Uterus (tissue), 4 donors: ENCODE measurements around the gene PHIP. TPM values are rescaled to one million over a fixed set of nuclear protein-coding genes. Genes with fewer than 3 reads are reported as not detected.

Experiments used
- DNase-seq, 2 donors: peaks; one replicate each; pipeline ENCODE4 v3.0.0-alpha.2; 2019 to 2020
- H3K27ac ChIP-seq, 2 donors: fragments of 200-600 bp; sonication (generic); 1 replicate in 1 of 2; 2 replicates in 1 of 2; pipeline ENCODE4 v1.5.1; 2016 to 2018
- H3K27me3 ChIP-seq, 2 donors: fragments of 200-600 bp; sonication (generic); one replicate each; pipeline ENCODE4 v1.5.1; 2018 to 2019; ENCODE audit warnings: control low read depth in 1 of 2
- H3K36me3 ChIP-seq, 2 donors: fragments of 200-600 bp; sonication (generic); one replicate each; pipeline ENCODE4 v1.5.1; 2019; ENCODE audit warnings: control low read depth in 1 of 2
- H3K4me1 ChIP-seq, 2 donors: fragments of 200-600 bp; sonication (generic); one replicate each; pipeline ENCODE4 v1.5.1; 2018 to 2019; ENCODE audit warnings: control low read depth in 1 of 2
- H3K4me3 ChIP-seq, 2 donors: fragments of 200-600 bp; sonication (generic); 1 replicate in 1 of 2; 2 replicates in 1 of 2; pipeline ENCODE4 v1.5.1; 2018 to 2019; ENCODE audit warnings: mild to moderate bottlenecking in 1 of 2
- H3K9me3 ChIP-seq, 2 donors: fragments of 200-600 bp; sonication (generic); one replicate each; pipeline ENCODE4 v1.5.1; 2019; ENCODE audit warnings: control low read depth in 1 of 2
- POLR2A ChIP-seq, 2 donors: fragments of 450-650 bp; IDR thresholded peaks; one replicate each; pipeline ENCODE4 v1.6.1; 2016; ENCODE audit warnings: antibody characterized with exemption in 2 of 2, mild to moderate bottlenecking in 1 of 2, moderate library complexity in 1 of 2
- intact Hi-C: fragments of 100-400 bp; cut with DNase I; formaldehyde crosslinking; loops from one replicate; pipeline ENCODE4 v1.15.1; 2023; ENCODE audit warnings: low total_unique reads
- total RNA-seq, 4 donors: library from RNA; depleted of rRNA in 3 of 4; stranded (reverse); fragments of >200 nt in 3 of 4; gene quantifications; one replicate each; pipeline versions ENCODE4 v1.1.0 to v1.2.4, GENCODE V29; 2014 to 2023
- TF ChIP-seq, protein P1 (sequence below), 4 experiments: fragments of 200-600 bp in 2 of 4; fragments of 450-650 bp in 2 of 4; sonication (generic) in 2 of 4; IDR thresholded peaks; one replicate each; pipeline ENCODE4 v1.5.1; 2016 to 2019; ENCODE audit warnings: antibody characterized with exemption in 4 of 4, mild to moderate bottlenecking in 2 of 4, moderate library complexity in 1 of 4
- donor health status: DM: yes; HTN: yes; CAD: no.

Gene PHIP
- total RNA-seq, 4 donors from 2014 or later, result 40.6 to 85.3 (median 53.9) TPM

DNA sequence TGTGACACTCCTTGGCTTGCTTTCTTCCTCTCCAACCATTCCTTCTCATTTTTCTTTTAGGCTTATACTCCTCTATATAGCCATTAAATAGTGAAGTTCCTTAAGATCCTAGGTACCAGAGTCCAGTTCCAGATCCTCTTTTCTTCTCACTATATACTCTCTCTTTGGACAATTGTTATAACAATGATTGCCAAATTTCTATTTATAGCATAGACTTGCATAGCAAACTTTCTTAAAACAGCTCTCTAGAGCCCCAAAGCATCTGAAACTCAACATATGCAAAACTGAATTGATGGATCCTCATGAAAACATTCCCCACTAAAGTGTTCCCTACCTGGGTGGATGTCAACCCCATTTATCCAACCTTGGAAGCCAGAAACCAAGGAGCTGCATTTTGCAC lies 13.4 kb downstream of the PHIP start:
- intact Hi-C loops, result no loop called here
- no peaks in the 10 kb centered on the region for H3K27me3 ChIP-seq
- H3K4me3 ChIP-seq, result no peak overlapping the region
- peaks cover 0 to 4% of the 10 kb centered on the region in 2 donors for H3K4me1 ChIP-seq
- no peak overlapping the region for H3K27ac ChIP-seq
- no peak for DNase-seq
- no peaks in the 10 kb centered on the region for H3K36me3 ChIP-seq
- TF ChIP-seq, protein P1, sequence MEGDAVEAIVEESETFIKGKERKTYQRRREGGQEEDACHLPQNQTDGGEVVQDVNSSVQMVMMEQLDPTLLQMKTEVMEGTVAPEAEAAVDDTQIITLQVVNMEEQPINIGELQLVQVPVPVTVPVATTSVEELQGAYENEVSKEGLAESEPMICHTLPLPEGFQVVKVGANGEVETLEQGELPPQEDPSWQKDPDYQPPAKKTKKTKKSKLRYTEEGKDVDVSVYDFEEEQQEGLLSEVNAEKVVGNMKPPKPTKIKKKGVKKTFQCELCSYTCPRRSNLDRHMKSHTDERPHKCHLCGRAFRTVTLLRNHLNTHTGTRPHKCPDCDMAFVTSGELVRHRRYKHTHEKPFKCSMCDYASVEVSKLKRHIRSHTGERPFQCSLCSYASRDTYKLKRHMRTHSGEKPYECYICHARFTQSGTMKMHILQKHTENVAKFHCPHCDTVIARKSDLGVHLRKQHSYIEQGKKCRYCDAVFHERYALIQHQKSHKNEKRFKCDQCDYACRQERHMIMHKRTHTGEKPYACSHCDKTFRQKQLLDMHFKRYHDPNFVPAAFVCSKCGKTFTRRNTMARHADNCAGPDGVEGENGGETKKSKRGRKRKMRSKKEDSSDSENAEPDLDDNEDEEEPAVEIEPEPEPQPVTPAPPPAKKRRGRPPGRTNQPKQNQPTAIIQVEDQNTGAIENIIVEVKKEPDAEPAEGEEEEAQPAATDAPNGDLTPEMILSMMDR (IDR thresholded peaks at IDR 0.05), result no peak
- no peak for TF ChIP-seq POLR2A (IDR thresholded peaks at IDR 0.05)
- no peaks in the 10 kb centered on the region for H3K9me3 ChIP-seq

DNA sequence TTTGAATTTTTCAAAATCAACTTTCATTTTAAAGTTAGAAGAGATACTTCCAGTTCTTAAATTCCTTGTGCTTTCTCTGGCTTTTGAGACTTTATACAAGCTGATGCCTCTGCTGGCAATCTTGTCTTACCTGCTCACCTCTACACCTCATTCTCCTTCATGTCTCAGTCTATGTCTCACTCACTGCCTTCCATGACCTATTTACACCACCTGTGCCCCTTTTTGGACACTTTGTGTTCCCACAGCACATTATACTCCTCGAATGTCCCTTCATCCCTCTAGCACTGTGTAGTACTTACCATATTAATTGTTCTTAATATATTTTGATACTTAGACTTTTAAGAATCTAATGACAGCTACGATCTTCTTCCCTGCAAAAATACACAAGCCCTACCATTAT lies 15.3 kb downstream of the PHIP start:
- Histone ChIP-seq H3K4me3 (no peak overlapping the region), H3K4me1 (no peaks in the 10 kb centered on the region), H3K27me3 (no peaks in the 10 kb centered on the region), H3K27ac (no peak overlapping the region), H3K9me3 (no peaks in the 10 kb centered on the region), H3K36me3 (no peaks in the 10 kb centered on the region)
- intact Hi-C loops, result no loop called here
- no peak for DNase-seq
- TF ChIP-seq, protein P1 (IDR thresholded peaks at IDR 0.05), result no peak
- no peak for TF ChIP-seq POLR2A (IDR thresholded peaks at IDR 0.05)

DNA sequence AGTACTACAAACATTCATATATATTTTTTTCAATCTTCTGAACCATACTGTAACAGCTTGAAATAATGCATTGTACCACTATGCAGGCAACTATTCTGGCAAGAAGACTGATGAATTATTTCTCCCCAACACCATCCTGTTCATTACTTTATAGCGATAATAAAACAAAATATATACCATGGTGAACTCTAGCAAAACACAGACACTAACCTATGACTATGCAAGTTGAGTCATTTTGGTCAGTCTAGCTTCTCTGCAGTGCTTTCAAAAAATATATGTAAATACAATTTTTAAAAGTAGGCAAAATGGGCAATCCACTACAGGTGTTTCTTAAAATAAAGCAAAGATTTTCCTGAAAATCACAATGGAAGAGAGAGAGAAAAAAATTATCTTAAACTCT lies 20.3 kb downstream of the PHIP start:
- Histone ChIP-seq H3K27me3 (no peaks in the 10 kb centered on the region), H3K27ac (no peak overlapping the region), H3K9me3 (no peaks in the 10 kb centered on the region), H3K4me1 (no peaks in the 10 kb centered on the region), H3K4me3 (no peak overlapping the region), H3K36me3 (no peaks in the 10 kb centered on the region)
- DNase-seq, result no peak
- TF ChIP-seq POLR2A (IDR thresholded peaks at IDR 0.05), result no peak
- TF ChIP-seq, protein P1 (IDR thresholded peaks at IDR 0.05), result no peak
- intact Hi-C loops, result no loop called here

DNA sequence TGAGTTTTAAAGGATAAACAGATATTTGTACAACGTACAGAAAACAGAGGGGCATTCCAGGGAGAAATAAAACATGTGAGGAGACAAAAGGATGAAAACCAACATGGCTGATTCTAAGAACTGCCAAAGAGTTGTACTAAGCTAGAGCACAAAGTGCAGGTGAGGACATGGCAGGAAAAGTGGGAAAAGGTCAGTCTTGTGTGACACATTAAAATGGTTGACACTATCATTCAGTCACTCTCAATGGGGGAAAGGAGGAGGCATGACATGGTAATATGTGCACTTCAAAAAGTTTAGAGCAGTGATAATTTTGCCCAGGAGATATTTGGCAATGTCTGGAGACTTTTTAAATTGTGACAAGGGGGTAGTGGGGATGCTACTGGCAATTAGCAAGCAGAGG lies 21.8 kb downstream of the PHIP start:
- Histone ChIP-seq H3K36me3 (no peaks in the 10 kb centered on the region), H3K27ac (no peak overlapping the region), H3K4me3 (no peak overlapping the region), H3K9me3 (no peaks in the 10 kb centered on the region), H3K27me3 (no peaks in the 10 kb centered on the region), H3K4me1 (no peaks in the 10 kb centered on the region)
- intact Hi-C loops, result no loop called here
- DNase-seq, result no peak
- TF ChIP-seq, protein P1 (IDR thresholded peaks at IDR 0.05), result no peak
- no peak for TF ChIP-seq POLR2A (IDR thresholded peaks at IDR 0.05)

DNA sequence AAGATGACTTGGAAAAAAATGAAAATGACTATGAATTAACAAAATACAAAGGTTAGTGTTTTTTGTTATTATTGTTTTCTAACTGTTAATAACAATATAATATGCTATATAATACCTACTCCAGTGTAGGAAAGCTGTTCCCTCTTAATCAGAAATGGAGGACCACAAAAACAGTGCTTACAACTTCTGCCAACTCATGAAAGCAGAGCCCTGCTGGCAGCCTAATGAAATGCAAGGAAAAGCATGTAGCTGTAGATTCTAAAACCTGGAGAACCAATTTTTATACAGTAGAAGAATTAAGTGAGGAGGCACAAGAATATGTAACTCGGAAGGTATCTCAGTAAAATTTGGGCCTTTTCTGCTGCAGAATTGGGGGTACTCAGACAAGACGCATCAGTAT lies 29.4 kb downstream of the PHIP start:
- intact Hi-C loops, result no loop called here
- TF ChIP-seq POLR2A (IDR thresholded peaks at IDR 0.05), result no peak
- TF ChIP-seq, protein P1 (IDR thresholded peaks at IDR 0.05), result peak in 1 of 4 experiments; percentile 9
- no peak for DNase-seq

More for the DNA sequence above, 29.4 kb downstream of the PHIP start:
- H3K9me3 ChIP-seq, result no peaks in the 10 kb centered on the region
- no peaks in the 10 kb centered on the region for H3K4me1 ChIP-seq
- no peaks in the 10 kb centered on the region for H3K36me3 ChIP-seq
- H3K27ac ChIP-seq, result no peak overlapping the region
- H3K27me3 ChIP-seq, result no peaks in the 10 kb centered on the region
- H3K4me3 ChIP-seq, result no peak overlapping the region
